Vagina (tissue), 2 donors: Measurements from ENCODE around the gene SNAP29. TPM values are rescaled to one million over a fixed set of nuclear protein-coding genes. Genes with fewer than 3 reads are reported as not detected.
"Not testable (repeated sequence)": the region's sequence is repeated elsewhere in the genome, so short reads cannot be mapped to it uniquely, and the experiment has no call there.

ENCODE experiments used
- DNase-seq, 2 donors: peaks; one replicate each; pipeline ENCODE4 v3.0.0-alpha.2; 2017; ENCODE audit errors: extremely low spot score in 2 of 2
- H3K27ac ChIP-seq: fragments of 200-600 bp; sonication (generic); one replicate; pipeline ENCODE4 v1.5.1; 2019
- H3K27me3 ChIP-seq: fragments of 200-600 bp; sonication (generic); one replicate; pipeline ENCODE4 v1.5.1; 2019
- H3K36me3 ChIP-seq, 2 donors: fragments of 200-600 bp; sonication (generic); one replicate each; pipeline ENCODE4 v1.5.1; 2017 to 2019
- H3K4me1 ChIP-seq: fragments of 200-600 bp; sonication (generic); one replicate; pipeline ENCODE4 v1.5.1; 2019
- H3K4me3 ChIP-seq, 2 donors: fragments of 200-600 bp; sonication (generic); 1 replicate in 1 of 2; 2 replicates in 1 of 2; pipeline ENCODE4 v1.5.1; 2016 to 2019
- H3K9me3 ChIP-seq: fragments of 200-600 bp; sonication (generic); one replicate; pipeline ENCODE4 v1.5.1; 2019
- CTCF ChIP-seq, 3 experiments: fragments of 450-650 bp in 2 of 3; fragments of 200-600 bp in 1 of 3; sonication (generic) in 1 of 3; IDR thresholded peaks; one replicate each; pipeline ENCODE4 v1.5.1; 2017 to 2019; ENCODE audit warnings: antibody characterized with exemption in 3 of 3, mild to moderate bottlenecking in 2 of 3, moderate library complexity in 2 of 3
- POLR2A ChIP-seq, 2 donors: fragments of 450-650 bp; IDR thresholded peaks; one replicate each; pipeline ENCODE4 v1.6.1; 2017; ENCODE audit warnings: antibody characterized with exemption in 2 of 2, mild to moderate bottlenecking in 2 of 2, moderate library complexity in 2 of 2
- POLR2AphosphoS5 ChIP-seq, 2 donors: sonication (generic); formaldehyde crosslinking; IDR thresholded peaks; one replicate each; pipeline ENCODE4 v1.9.0; 2017; ENCODE audit warnings: antibody characterized with exemption in 2 of 2, mild to moderate bottlenecking in 2 of 2, low read depth in 1 of 2; ENCODE audit not compliant: insufficient read depth in 1 of 2
- intact Hi-C: fragments of 100-400 bp; cut with DNase I; formaldehyde crosslinking; loops from one replicate; pipeline ENCODE4 v1.15.1; 2023
- total RNA-seq: library from RNA; depleted of rRNA; stranded (reverse); fragments of >200 nt; gene quantifications from one replicate; pipeline ENCODE4 v1.2.3, GENCODE V29; 2016

Gene SNAP29
- total RNA-seq, 1 donor from 2014 or later = 18.9 TPM

- H3K4me1 ChIP-seq = peaks cover 5% of the 10 kb centered on the region
- no peak for TF ChIP-seq CTCF (IDR thresholded peaks at IDR 0.05)
- no peak for TF ChIP-seq POLR2AphosphoS5 (IDR thresholded peaks at IDR 0.05; ENCODE audit: insufficient read depth in 1 of 2, low read depth in 1 of 2)
- no peak for TF ChIP-seq POLR2A (IDR thresholded peaks at IDR 0.05)
- no peaks in the 10 kb centered on the region for H3K27me3 ChIP-seq
- intact Hi-C loops = no loop called here
- H3K36me3 ChIP-seq = no peaks in the 10 kb centered on the region
- no peak for DNase-seq
- no peaks in the 10 kb centered on the region for H3K9me3 ChIP-seq
- no peak overlapping the region for H3K4me3 ChIP-seq
- no peak overlapping the region for H3K27ac ChIP-seq
Observed at GRCh38 chr22:20903093-20903492, 44.3 kb downstream of the SNAP29 start.

- no peaks in the 10 kb centered on the region for H3K27me3 ChIP-seq
- TF ChIP-seq POLR2AphosphoS5 (IDR thresholded peaks at IDR 0.05; ENCODE audit: insufficient read depth in 1 of 2, low read depth in 1 of 2) (peak in 1 of 2 donors; percentile 89), POLR2A (IDR thresholded peaks at IDR 0.05) (no peak)
- intact Hi-C loops = no loop called here
- H3K4me1 ChIP-seq = peaks cover 5% of the 10 kb centered on the region
- no peak overlapping the region for H3K4me3 ChIP-seq
- no peaks in the 10 kb centered on the region for H3K36me3 ChIP-seq
- DNase-seq = no peak
- no peak overlapping the region for H3K27ac ChIP-seq
- H3K9me3 ChIP-seq = no peaks in the 10 kb centered on the region
Observed at GRCh38 chr22:20904008-20904979, 45.5 kb downstream of the SNAP29 start.

DNA sequence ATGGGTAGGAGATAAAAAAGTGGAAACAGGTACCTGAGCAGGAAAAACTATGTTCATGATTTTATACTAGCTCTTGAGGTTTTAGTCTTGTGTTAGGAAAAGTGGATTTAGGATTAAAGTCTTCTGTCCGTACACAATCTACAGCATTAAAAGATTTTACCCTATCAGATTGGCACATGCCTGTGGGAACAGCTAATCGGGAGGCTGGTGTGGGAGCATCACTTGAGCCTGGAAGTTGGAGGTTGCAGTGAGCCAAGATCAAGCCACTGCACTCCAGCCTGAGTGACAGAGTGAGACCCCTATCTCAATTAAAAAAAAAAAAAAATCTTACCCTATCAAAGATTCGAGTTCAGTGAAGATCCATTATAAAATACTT is 46.2 kb downstream of the SNAP29 start:
- no peak for TF ChIP-seq POLR2A (IDR thresholded peaks at IDR 0.05)
- no peak for TF ChIP-seq CTCF (IDR thresholded peaks at IDR 0.05)
- no peak for TF ChIP-seq POLR2AphosphoS5 (IDR thresholded peaks at IDR 0.05; ENCODE audit: insufficient read depth in 1 of 2, low read depth in 1 of 2)

GRCh38 chr22:20905415-20906386 is 46.9 kb downstream of the SNAP29 start:
- TF ChIP-seq CTCF (IDR thresholded peaks at IDR 0.05) = no peak
- no peak for TF ChIP-seq POLR2A (IDR thresholded peaks at IDR 0.05)
- TF ChIP-seq POLR2AphosphoS5 (IDR thresholded peaks at IDR 0.05; ENCODE audit: insufficient read depth in 1 of 2, low read depth in 1 of 2) = no peak
- no peak overlapping the region for H3K4me3 ChIP-seq
- DNase-seq = no peak
- no peaks in the 10 kb centered on the region for H3K9me3 ChIP-seq
- H3K36me3 ChIP-seq = no peaks in the 10 kb centered on the region
- H3K4me1 ChIP-seq = peaks cover 5% of the 10 kb centered on the region
- H3K27ac ChIP-seq = no peak overlapping the region
- intact Hi-C loops = no loop called here
- H3K27me3 ChIP-seq = no peaks in the 10 kb centered on the region

More for the DNA sequence above, 46.2 kb downstream of the SNAP29 start:
- H3K36me3 ChIP-seq = no peaks in the 10 kb centered on the region
- intact Hi-C loops = no loop called here
- H3K4me1 ChIP-seq = peaks cover 5% of the 10 kb centered on the region
- no peaks in the 10 kb centered on the region for H3K27me3 ChIP-seq
- H3K9me3 ChIP-seq = no peaks in the 10 kb centered on the region
- no peak overlapping the region for H3K4me3 ChIP-seq
- no peak overlapping the region for H3K27ac ChIP-seq
- DNase-seq = no peak

GRCh38 chr22:20906387-20906767 is 47.6 kb downstream of the SNAP29 start:
- TF ChIP-seq POLR2AphosphoS5 (IDR thresholded peaks at IDR 0.05; ENCODE audit: insufficient read depth in 1 of 2, low read depth in 1 of 2) = no peak
- Histone ChIP-seq H3K27me3 (no peaks in the 10 kb centered on the region), H3K36me3 (no peaks in the 10 kb centered on the region), H3K9me3 (no peaks in the 10 kb centered on the region), H3K4me3 (no peak overlapping the region), H3K4me1 (peaks cover 5% of the 10 kb centered on the region), H3K27ac (no peak overlapping the region)
- intact Hi-C loops = no loop called here
- no peak for DNase-seq

- H3K27ac ChIP-seq, H3K4me3 ChIP-seq, DNase-seq, H3K36me3 ChIP-seq, intact Hi-C loops, H3K9me3 ChIP-seq, H3K4me1 ChIP-seq, H3K27me3 ChIP-seq: not testable (repeated sequence)
Observed at GRCh38 chr22:20908717-20909116, 49.9 kb downstream of the SNAP29 start.
